ENCODE data around the gene SEC24B.

GRCh38 chr4:109494563-109494962 is 60.9 kb downstream of the SEC24B start:
- TF ChIP-seq, protein P1, sequence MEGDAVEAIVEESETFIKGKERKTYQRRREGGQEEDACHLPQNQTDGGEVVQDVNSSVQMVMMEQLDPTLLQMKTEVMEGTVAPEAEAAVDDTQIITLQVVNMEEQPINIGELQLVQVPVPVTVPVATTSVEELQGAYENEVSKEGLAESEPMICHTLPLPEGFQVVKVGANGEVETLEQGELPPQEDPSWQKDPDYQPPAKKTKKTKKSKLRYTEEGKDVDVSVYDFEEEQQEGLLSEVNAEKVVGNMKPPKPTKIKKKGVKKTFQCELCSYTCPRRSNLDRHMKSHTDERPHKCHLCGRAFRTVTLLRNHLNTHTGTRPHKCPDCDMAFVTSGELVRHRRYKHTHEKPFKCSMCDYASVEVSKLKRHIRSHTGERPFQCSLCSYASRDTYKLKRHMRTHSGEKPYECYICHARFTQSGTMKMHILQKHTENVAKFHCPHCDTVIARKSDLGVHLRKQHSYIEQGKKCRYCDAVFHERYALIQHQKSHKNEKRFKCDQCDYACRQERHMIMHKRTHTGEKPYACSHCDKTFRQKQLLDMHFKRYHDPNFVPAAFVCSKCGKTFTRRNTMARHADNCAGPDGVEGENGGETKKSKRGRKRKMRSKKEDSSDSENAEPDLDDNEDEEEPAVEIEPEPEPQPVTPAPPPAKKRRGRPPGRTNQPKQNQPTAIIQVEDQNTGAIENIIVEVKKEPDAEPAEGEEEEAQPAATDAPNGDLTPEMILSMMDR (IDR thresholded peaks at IDR 0.05) = no peak
- no peak for TF ChIP-seq POLR2A (IDR thresholded peaks at IDR 0.05)

All from thyroid gland (tissue), 4 donors.